Stimulated activated CD4-positive, alpha-beta T cell treated with anti-CD3 and anti-CD28 coated beads, Interleukin-1b, Interleukin-23, amount 100 ng/mL, for 4 hours (primary cell): ENCODE results near the gene DNAH11.
"Not testable (repeated sequence)": the region's sequence is repeated elsewhere in the genome, so short reads cannot be mapped to it uniquely, and the experiment has no call there.

Experiments used
- DNase-seq, 2 donors: peaks; one replicate each; pipeline ENCODE4 v3.0.0-alpha.2; 2020; ENCODE audit warnings: low read depth in 2 of 2

The DNAH11 gene

DNA sequence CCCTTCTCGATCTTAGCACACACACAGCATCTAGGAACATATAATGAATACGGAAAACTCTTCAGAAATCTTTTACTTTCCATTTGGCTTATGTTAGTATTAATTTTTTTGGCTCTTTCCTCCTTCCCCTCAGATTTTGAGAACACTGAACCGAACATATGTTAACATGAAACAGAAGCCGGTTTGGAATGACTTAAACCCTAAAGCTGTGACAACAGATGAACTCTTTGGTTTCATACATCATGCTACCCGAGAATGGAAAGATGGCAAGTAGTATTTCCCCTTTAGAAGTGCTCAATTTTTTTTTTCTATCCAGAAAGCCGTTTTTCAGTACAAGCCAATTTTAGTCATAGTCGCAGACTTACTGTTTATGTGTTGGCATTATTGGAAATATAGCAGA, 164.7 kb downstream of the DNAH11 start:
- DNase-seq = no peak

DNA sequence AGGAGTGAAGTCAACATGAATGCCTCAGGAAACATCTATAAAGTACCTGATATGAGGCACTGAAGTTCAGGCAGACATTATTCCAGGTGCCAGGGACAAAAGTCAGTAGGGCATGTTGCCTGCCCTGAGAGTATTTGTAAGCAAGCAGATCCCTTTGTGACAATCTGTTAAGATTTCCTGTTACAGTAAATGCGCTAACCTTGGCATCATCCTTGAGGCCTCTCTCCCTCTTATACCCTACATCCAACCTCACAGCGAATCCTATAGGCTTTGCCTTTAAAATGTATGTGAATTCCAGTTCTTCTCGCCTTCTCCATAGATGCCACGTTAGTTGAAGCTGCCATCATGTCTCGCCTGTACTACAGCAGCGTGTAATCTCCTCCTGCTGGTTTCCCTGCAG, 165.3 kb downstream of the DNAH11 start:
- DNase-seq = no peak

DNA sequence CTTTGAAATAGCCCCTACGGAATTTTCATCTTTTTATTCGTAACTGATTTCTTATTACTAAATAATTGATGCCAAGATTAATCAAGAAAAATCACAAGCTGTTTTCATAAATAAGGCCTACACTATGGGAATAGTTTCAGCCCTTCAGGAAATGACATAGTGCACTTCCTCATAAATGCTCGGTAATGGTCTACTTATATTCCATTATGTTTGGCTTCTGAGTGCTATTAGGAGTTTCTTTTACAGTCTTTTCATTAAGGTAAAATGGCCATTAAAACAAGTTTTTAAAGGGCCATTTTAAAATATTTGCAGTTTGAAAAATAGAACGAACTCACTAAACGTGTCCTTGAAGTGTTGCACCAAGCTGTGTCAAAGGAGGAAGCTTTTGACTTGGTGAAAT, 174.5 kb downstream of the DNAH11 start:
- no peak for DNase-seq

DNA sequence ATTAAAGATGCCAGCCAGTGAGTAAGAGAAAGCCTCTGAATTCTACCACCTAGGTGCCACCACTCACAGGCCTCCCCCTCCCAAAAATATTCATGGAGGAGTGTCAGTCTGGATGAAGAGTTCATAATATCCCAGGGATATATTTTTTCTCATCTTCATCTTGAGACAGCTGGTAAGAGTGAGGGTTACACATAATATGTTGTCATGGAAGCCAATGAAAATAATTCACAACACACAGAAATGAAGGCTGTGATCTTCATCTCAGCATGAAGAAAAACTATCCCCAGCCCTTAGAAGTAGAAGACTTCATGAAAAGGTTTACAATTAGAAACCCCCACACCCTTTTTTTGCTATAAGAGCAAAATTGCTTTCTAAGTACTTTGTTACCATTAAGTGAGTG, 175.6 kb downstream of the DNAH11 start:
- DNase-seq = no peak

DNA sequence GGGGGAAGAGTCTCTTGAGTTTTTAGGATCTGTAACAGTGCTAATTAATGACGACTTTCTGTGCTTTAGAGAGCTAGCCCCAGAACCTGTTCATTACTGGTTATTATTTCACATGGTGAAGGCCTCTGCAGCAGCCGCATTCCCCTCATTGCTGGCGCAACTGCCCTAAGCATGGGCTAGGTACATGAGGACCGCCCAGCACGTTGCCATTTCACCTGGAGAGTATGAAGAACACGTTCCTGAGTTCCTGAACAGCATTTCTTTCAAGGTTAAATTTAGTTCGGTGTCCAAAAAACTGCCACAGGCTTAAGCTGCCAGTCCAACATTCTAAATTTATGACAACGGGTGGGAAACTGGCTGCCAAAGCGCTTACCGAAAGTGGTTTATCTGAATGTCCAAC, 177.0 kb downstream of the DNAH11 start:
- DNase-seq = no peak

DNA sequence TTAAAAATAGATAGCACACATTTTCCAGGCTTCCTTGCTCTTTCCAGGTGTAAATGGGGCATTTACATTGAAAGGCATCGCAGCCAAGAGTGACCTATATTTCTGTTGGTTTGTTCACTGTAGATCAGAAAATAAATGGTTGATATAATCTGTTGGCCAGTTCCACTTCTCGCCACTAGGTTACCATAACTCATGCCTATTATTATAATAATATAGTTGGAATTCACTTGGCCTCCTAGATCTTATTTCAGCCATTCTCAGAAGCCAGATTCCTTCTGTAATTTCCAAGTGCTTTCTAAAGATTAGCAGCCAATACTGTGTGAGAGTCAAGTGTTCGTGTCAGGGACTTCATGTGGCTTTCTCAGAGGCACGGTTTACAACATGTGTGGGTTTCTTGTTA, 179.5 kb downstream of the DNAH11 start:
- DNase-seq = no peak

DNA sequence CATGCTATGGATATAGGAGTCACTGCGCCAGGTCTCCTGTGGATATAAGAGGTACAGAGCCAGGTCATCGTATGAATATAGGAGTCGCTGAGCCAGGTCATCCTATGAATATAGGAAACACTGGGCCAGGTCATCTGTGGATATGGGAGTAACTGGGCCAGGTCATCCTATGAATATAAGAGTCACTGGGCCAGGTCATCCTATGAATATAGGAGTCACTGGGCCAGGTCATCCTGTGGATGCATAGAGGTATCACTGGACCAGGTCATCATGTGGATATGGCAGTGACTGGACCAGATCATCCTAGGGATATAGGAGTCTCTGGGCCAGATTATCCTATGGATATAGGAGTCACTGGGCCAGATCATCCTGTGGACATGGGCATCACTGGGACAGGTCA, 181.7 kb downstream of the DNAH11 start:
- DNase-seq = no peak

DNA sequence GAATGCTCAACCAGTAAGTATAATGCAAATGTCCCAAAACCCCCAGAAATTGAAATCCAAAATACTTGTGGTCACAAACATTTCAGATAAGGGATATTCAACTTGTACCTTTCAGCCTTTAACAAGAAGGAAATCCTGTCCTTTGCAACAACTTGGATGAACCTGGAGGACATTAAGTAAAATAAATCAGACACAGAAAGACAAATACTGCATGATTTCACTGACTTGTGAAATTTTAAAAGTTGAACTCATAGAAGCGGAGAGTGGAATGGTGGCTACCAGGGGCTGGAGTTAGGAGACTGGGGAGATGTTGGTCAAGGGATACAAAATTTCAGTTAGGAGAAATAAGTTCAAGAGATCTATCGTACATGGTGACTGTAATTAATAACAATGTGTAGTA, 187.6 kb downstream of the DNAH11 start:
- DNase-seq = no peak

DNA sequence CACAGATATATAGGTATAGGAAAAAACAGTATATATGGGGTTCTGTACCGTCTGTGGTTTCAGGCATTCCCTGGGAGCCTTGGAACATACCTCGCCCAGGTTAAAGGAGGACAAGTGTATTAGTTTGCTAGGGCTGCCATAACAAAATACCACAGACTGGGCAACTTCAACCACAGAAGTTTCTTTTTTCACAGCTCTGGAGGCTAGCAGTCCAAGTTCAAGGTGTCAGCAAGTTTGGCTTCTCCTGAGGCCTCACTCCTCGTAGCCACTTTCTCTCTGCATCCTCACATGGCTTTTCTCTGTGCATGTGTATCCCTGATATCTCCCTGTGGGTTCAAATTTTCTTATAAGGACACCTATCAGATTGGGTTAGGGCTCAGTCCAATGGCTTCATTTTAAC, 189.1 kb downstream of the DNAH11 start:
- DNase-seq = no peak

DNA sequence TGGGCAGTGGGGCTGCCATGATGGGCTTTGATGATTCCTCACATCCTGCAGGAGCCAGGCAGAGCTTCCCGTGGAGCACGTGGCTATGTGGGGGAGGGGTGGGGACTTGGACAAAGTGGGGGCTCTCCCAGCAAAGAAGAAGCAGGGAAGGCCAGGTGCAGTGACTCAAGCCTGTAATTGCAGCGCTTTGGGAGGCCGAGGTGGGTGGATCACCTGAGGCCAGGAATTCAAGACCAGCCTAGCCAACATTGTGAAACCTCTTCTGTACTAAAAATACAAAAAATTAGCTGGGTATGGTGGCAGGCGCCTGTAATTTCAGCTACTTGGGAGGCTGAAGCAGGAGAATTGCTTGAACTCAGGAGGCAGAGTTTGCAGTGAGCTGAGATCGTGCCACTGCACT, 190.1 kb downstream of the DNAH11 start:
- not testable (repeated sequence) for DNase-seq

DNA sequence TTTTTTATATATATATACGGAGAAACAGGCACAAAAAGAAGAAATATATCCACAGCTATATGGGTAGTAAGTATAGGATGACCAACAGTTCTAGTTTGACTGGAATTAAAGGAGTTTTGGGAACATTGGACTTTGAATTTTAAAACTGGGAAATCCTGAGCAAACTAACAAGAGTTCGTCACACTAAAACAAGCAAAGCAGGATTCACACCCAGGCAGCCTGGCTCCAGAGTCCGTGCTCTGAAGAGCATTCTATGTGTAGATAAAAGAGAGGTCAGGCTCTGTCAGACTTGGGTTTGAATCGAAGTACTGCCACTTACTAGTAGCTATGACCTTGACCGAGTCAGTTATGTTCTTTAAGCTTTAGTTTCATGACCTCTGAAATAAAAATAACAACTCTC, 191.0 kb downstream of the DNAH11 start:
- no peak for DNase-seq

DNA sequence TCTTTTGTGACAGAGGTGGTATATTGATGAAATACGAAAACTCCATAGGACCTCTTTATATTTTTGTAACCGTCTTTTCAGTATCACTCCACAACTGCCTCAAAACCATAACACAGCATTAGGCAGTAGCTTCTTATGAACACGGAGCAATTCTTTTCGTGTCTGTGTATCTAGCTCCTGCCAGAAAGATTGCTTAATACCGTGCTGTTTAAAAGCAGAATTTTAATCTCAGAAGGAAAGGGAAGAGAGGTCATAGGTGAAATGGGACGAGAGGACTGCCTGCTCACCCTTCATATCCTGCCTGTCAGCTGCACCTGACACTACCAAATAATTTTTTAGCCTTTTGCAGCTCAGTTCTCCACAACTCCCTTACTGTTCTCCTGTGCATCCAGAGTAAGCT, 200.7 kb downstream of the DNAH11 start:
- DNase-seq = no peak

DNA sequence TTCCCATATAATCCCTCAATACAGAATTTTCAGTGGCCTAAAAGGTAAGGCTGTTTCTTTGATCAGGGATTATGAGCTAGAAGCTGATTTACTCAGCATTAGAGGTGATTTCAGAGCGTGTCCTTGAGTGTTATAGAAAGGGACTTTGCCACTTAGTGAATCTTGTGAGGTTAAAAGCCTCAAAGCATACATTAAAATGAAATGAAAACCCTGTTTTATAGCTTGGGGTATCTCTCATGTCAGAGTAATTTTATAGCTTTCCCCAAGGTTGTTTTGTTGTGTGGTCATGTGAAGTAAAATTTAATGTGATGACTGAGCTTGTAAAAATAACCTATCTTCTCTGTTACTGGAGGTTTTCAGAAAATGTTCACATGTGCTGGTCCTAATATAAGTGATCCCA, 204.1 kb downstream of the DNAH11 start:
- no peak for DNase-seq

DNA sequence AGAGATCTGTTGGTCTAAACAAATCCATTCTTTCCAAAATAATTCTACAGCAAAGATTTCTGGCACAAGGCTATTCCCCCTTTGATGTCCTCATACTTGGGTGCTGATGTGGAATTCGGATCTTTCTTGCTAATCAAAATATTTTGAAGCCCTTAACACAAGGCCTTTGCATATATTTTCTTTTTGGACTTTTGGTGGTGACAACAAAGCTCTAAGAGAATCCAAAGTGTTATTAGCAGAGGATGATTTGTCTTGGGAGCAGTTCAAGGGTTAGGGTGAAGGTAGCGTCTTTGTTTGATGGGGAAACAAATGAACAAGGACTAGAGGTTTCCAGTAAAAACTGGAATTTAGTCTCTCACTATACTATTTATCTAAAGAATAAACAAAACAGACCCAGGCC, 205.0 kb downstream of the DNAH11 start:
- DNase-seq = no peak

DNA sequence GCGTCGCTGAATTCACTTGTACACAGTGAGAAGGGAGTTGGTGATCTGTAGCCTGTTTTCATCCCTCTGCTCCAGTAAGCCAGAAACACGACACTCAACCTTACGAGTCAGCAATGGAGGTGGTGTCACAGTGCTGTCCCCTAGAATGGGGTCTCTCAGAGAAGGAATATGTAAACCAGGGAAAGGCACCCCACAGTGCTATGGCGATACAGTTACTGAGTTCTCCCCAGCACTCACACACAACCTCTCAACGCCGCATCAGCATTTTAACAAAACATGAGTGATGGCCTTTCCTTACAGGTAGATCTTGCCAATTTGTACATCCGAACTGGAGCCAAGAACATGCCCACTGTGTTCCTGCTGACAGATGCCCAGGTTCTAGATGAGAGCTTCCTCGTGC, 206.5 kb downstream of the DNAH11 start:
- DNase-seq = no peak

DNA sequence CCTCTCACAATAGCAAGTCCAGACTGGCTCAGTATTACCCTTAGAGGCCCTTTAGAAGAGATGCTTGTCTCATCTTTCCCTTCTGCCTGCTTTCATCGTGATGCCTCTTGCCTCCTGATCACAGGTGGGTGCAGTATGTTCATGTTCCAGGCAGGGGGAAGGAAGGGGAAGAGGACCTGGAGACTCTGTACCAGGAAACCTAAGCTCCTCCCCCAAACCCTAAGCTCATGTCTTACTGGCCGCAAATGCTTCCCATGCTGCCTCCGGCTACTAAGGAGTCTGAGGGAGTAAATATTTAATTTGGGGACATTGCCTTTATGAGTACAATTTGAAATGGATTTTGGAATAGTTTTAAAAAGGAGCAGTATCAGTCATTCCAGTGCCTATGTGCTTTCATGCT, 210.2 kb downstream of the DNAH11 start:
- no peak for DNase-seq

DNA sequence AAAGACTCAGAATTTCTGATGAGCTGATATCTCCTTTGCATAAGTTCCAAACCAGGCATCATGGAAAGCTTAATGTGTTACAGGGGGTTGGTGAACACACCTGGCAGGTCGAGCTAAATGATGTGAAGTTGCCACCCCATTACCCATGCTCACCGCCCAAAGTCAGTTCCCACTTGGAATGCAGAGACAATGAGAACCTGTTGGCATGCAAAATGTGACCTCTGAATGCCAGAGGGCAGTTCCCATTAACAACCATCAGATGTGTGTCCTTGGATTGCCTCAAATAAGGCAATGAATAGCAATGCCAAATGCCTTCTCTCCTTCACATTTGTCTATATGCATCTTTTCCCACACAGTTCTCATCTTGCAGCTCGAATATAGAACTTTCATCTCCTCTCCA, 212.1 kb downstream of the DNAH11 start:
- no peak for DNase-seq

DNA sequence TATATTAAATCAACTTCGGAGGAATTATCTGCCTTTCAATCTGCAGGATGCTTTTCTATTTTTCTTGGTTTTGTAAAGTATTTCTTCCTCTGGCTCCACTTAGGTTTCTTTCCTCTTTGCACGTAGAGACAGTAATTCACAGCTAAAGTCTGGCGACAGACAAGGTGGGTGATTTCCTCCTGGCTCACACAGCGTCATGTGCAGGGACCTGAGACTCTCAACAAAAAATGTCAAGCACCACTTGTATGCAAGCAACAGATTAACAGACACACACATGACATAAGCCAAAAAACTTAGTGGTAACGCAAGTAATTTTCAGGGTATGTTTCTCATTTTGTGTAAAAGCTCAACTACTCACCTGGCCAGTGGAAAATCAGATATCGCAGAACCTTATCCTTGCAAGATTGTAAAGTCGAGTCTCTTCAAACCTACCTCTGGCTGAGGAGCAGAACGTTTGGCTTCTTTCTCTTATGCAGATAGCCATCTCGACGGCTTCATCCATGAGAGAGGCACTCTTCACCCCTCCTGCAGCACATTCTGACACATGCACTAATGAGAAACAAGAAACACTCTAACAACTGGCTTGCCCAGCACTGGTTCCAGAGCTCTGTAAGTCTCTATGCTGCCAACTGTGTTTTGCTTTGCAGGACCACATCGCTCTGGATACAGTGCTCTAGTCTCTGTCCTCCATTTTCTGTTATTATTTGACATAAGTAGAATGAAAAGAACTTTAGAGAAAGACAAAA, 214.9 kb downstream of the DNAH11 start:
- no peak for DNase-seq

DNA sequence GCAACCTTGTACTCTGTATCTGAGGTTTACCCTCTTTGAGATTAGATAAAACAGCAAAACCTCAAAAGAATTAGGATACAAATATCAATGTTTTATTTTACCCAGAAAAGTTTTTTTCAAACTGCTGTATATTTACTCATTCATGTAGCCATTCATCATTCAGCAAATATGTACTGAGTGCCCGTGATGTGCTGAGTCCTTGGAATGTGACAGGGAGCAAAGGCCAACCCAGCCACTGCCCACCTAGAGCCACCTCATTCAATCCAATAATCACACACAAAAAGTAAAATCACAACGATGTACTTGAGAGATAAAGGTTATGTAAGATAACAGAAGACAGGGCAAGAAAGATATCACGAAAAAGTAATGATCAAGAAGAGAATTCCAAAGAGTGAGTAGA, 215.4 kb downstream of the DNAH11 start:
- DNase-seq = no peak

DNA sequence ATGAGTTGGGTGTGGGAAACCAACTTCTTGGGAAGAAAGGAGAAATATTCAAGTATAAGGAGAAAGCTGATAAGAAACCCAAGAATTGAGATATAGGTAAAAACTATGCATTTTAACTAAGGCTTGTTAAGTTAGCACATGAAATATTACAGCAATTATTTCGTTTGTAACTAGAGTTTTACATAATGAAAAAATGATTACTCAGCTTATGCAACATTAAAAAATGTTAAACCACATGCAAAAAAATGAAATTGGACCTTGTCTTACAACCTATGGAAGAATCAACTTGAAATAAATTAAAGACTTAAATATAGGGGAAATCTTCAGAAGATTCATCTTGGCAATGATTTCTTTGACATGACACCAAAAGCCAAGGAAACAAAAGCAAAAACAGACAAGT, 219.6 kb downstream of the DNAH11 start:
- no peak for DNase-seq

DNA sequence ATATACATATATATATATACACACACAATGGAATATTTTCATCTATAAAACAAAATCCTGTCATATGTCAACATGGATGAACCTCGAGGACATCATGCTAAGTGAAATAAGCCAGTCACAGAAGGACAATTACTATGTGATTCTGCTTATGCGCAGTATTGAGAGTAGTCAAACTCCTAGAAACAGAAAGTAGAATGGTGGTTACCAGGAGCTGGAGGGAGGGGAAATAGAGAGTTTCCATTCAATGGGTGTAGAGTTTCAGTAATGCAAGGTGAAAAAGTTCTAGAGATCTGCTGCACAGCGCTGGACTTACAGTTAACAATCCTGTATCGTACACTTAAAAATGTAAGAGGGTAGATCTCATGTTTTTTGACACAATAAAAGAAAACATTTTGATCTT, 221.0 kb downstream of the DNAH11 start:
- no peak for DNase-seq

DNA sequence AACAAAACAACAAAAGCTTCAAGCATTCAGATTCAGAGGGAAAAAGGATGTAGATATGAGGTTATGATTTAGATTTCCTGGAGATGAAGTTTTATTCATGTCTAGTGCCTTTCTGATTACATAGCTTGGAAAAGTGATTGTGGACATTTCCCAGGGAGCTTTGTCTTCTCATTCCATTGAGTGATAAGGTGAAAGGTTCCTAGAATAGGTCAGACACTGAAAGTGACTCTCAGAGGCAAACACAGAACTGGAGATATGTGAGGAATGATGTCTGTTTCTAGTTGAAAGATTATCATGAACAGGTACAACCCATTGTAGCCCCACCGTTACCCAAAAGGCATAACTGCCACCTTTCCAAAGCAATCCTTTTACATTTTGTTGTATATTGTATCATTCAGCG, 223.4 kb downstream of the DNAH11 start:
- DNase-seq = no peak

DNA sequence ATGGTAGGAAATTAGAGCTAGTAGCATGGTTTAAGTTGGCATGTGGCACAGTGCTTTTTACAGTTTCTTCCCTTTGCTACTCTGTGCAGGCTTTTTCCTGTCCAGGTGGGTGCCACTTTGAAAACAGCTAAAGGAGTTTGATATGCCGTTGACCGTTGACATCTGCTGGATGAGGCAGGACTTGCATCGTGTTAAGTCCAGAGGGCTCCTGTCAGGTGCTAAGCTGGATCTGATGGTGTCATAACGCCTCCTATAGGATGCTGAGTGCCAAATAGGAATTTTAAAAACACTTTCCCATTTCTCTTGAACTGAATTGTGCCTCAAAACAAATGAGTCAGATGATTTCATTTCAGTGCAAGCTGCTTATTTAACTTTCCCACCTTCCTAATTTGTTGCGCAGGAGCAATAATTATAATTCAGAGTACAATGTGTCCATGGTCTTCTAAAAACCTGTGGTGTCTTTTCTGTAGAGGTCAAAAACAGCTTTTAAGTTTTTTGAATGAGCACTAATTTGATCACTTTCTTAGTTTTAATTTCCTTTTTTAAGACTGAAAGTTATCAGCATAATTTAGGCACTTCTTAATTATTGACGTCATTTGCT, 224.6 kb downstream of the DNAH11 start:
- DNase-seq = no peak

DNA sequence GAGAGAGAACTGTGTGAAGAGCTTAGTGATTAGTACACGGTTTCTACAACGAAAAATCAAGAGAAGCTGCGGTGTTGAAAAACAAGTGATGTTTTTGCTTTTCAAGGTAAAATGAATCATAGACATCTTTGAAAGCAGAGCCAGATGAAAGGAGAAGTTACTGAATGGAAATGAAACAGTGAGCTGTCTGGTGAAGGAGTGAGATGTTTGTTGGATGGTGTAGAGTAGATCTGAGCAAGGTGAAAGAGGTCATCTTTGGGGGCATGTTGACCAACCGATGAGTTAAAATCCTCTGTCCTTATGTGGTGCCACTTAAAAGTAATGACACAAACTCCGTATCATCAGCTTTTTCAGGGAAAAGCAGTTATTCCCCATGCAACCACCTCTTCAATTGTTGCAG, 225.4 kb downstream of the DNAH11 start:
- no peak for DNase-seq
